Measurements from ENCODE around the gene MRPL32.
A peak's percentile ranks its signal among the peaks of the same experiment; 100 is the strongest.
"Not testable (repeated sequence)": the region's sequence is repeated elsewhere in the genome, so short reads cannot be mapped to it uniquely, and the experiment has no call there.

MRPL32 gene

GRCh38 chr7:42931834-42932651 is at the start of gene MRPL32, which contains the start of gene PSMA2:
TSS of gene MRPL32 (plus strand) at chr7:42932376. CDS start at chr7:42932387, 11 bp downstream.
TSS of gene PSMA2 (minus strand) at chr7:42932174. CDS start at chr7:42932158, 16 bp downstream.
- DNase-seq (ENCODE audit: low spot score) (peak; percentile 98), FAIRE-seq (peak; percentile 95)

GRCh38 chr7:42883950-42884349 is 48.2 kb upstream of the MRPL32 start:
- FAIRE-seq (peak; percentile 80), DNase-seq (ENCODE audit: low spot score) (peak; percentile 56)

GRCh38 chr7:42885183-42885582 is 47.0 kb upstream of the MRPL32 start:
- DNase-seq (ENCODE audit: low spot score); FAIRE-seq: not testable (repeated sequence)

GRCh38 chr7:42886129-42886528 is 46.0 kb upstream of the MRPL32 start:
- DNase-seq (ENCODE audit: low spot score): no peak
- peak; percentile 79 for FAIRE-seq

GRCh38 chr7:42886893-42887505 is 45.2 kb upstream of the MRPL32 start:
- no peak for DNase-seq (ENCODE audit: low spot score)
- no peak for FAIRE-seq

- DNase-seq (ENCODE audit: low spot score): no peak
- no peak for FAIRE-seq
These were observed 38.6 kb upstream of the MRPL32 start for GRCh38 chr7:42893346-42894240.

- DNase-seq (ENCODE audit: low spot score) (no peak), FAIRE-seq (peak; percentile 40)
These were observed 31.3 kb upstream of the MRPL32 start for GRCh38 chr7:42900842-42901241.

GRCh38 chr7:42902331-42902730 is 29.8 kb upstream of the MRPL32 start:
- FAIRE-seq: no peak

GRCh38 chr7:42906181-42906580 is 26.0 kb upstream of the MRPL32 start:
- FAIRE-seq (no peak), DNase-seq (ENCODE audit: low spot score) (no peak)

More at GRCh38 chr7:42902331-42902730, 29.8 kb upstream of the MRPL32 start:
- DNase-seq (ENCODE audit: low spot score): no peak

GRCh38 chr7:42907316-42907715 is 24.9 kb upstream of the MRPL32 start:
- DNase-seq (ENCODE audit: low spot score) (no peak), FAIRE-seq (no peak)

GRCh38 chr7:42910306-42910705 is 21.9 kb upstream of the MRPL32 start:
- DNase-seq (ENCODE audit: low spot score): no peak
- FAIRE-seq: no peak

GRCh38 chr7:42911454-42912447 is 20.4 kb upstream of the MRPL32 start, which contains the start of gene C7orf25:
TSS of gene C7orf25 (minus strand) at chr7:42912070. CDS start at chr7:42910900, 1,170 bp downstream.
- FAIRE-seq (no peak), DNase-seq (ENCODE audit: low spot score) (peak; percentile 84)

GRCh38 chr7:42913591-42913990 is 18.6 kb upstream of the MRPL32 start:
- FAIRE-seq (no peak), DNase-seq (ENCODE audit: low spot score) (no peak)

- DNase-seq (ENCODE audit: low spot score): no peak
- FAIRE-seq: no peak
These were observed 18.2 kb upstream of the MRPL32 start for GRCh38 chr7:42914009-42914408.

- FAIRE-seq (no peak), DNase-seq (ENCODE audit: low spot score) (no peak)
These were observed 17.6 kb upstream of the MRPL32 start for GRCh38 chr7:42914421-42915045.

- DNase-seq (ENCODE audit: low spot score) (no peak), FAIRE-seq (no peak)
These were observed 16.8 kb upstream of the MRPL32 start for GRCh38 chr7:42915356-42915755.

GRCh38 chr7:42922017-42922753 is 10.0 kb upstream of the MRPL32 start:
- no peak for FAIRE-seq
- DNase-seq (ENCODE audit: low spot score): no peak

- FAIRE-seq (no peak), DNase-seq (ENCODE audit: low spot score) (no peak)
These were observed 7.8 kb upstream of the MRPL32 start for GRCh38 chr7:42924223-42924838.

- no peak for FAIRE-seq
- DNase-seq (ENCODE audit: low spot score): no peak
These were observed 6.5 kb upstream of the MRPL32 start for GRCh38 chr7:42925630-42926029.

All from RCC 7860 (cell line).